GM19455 (cell line): ENCODE measurements around the gene HDAC7.

ENCODE experiments used
- ATAC-seq: cut with Tn5 transposase; IDR thresholded peaks from one replicate; pipeline ENCODE4 v1.9.1; 2021; ENCODE audit not compliant: unreplicated experiment

The HDAC7 gene

DNA sequence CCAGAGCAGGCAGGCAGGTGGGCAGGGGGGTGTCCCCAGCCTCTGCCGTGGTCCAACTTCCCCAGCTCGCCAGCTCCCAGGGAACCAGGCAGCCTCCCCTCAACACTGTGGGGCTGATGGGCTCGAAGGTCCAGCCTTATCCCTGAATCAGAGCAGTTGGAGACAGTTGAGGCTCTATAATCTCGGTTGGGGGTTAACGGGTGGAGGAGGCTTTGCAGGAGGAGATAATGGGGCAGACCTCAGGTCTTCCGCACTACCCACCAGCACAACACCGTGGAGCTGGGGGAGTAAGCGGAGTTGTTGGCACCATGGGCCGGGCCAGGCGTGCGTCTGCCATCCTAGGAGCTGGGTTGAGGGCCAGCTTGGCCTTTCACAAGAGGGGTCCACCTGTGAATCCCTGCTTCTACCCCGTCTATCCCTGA, 13.9 kb upstream of the HDAC7 start:
- ATAC-seq: no peak

DNA sequence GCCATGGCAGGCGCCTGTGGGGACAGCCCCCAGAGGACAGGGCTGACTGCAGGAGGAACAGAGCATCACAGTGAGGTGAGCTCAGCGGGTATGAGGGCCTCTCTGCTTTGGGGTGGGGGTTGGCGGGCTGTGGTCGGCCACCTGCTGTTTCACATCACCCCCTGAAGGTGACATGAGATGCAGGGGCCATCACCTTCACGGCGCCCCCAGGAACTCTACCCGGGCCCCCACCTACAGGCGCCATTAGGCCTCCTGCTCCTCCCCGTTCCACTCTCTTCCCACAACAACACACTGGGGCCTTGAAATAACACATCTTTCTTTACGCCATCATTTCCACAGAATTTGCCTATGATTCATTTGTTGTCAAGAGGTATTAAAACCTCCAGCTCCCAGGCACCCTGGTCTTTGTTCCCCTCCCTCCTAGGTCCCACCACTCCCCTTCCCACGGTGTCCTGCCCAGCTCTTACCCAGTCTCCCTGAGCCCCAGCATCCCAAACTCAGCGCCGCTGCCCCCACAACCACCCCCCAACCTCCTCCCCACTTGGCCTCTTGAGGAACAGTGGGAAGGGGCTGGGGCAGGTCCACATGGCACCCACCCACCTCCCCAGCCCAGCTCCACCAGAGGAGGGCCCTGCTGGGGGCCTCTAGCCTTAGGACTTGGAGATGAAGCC, 12.7 kb upstream of the HDAC7 start:
- no peak for ATAC-seq

DNA sequence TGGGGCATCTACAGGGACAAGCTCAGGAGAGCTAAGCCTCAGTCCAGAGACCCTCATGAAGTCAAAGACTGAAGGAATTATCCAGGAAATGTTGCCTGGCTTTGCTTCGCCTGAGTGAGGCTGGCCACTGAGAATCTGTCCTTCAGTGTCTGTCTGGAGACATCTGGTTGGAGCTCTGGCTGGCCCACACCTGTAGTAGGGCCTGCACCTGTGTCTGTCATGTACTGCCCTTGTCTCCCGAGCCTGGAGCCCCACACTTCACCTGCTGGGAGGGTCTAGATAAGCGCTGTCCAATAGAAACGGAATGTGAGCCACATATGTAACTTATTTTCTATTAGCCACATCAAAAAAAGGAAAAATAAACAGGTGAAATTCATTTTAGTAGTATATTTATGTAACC, 9.9 kb upstream of the HDAC7 start:
- no peak for ATAC-seq

DNA sequence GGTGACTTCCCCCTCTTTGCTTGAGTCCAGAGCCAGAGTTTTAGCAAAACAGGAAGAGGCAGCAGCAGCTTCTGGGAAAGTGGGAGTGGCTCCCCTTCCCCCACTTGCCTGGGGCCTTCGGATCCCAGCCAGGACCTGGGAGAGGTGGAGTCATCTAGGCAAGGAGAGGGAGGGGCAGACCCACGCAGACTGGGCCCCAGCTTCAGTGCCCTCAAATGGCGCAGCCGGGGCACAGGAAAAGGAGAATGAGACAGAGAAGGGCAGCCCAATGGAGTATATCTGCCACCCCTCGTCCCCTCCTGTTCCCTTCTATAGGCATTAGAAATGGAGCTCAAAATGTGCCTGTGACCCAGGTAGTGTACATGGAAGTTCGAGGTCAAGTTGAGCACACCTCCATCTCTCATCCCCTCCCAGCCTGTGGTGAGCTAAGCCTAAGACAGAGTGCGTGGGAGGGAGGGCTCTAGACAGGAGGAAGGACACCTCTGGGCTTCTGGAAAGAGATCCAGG, 9.3 kb upstream of the HDAC7 start:
- no peak for ATAC-seq

DNA sequence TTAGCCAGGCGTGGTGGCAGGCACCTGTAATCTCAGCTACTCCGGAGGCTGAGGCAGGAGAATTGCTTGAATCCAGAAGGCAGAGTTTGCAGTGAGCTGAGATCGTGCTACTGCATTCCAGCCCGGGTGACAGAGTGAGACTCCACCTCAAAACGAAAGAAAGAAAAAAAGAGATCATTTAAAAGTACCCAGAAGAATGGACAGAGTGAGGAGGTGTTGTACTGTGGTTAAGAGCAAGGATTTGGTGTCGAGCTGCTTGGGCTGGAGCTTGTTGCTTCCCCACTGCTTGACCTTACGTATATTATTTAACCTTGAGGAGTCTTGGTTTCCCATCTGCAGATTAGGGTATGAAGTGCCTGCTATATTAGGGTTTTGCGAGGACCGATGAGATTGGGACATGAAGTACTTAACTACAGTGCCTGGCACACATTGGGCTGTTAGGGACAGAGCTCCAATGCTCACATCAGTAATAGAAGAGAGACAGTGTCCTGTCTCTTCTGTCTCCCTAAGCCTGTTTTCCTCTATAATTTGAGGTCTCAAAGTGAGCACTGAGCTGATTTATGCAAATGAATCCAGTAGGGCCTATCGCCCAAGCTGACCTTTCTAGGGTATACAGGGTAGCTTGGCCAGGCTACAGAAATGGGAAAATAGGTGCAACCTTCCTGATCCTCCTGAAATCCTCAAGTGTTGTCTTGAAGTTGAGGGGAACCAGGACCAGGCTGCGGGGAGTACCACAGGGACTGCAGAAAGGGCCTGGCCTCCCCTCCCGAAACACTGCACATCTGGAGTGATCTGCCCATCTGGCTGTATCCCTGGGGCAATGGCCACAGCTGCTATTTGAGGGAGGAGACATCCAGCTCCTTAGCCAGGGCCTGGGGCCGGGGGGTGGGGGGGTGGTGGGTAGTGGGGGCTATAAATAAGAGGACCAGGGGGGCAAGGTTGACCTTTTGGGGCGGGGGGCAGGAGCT, 8.6 kb upstream of the HDAC7 start:
- ATAC-seq: no peak

DNA sequence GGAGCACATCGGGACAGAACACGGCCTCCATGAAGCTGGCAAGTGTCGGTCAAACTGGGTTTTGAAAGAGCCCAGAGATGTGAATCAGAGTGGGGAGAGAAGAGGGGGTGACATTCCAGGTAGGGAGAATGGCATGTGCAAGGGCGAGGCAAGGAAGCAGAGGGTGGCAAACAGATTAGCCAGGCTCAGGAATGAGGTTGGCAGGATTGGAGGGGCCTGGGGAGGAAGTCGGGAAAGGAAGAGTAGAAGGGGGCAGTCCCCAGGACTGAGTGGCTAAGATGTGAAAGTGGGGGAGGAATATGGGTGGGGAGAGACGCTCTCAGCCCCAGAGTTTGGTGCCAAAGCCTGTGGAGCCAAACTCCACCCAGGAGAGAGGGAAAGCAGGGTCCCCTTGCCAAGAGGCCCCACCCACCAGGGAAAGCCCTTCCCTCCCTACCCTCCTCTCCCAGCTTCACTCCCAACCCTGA, 5.5 kb upstream of the HDAC7 start:
- ATAC-seq: no peak

DNA sequence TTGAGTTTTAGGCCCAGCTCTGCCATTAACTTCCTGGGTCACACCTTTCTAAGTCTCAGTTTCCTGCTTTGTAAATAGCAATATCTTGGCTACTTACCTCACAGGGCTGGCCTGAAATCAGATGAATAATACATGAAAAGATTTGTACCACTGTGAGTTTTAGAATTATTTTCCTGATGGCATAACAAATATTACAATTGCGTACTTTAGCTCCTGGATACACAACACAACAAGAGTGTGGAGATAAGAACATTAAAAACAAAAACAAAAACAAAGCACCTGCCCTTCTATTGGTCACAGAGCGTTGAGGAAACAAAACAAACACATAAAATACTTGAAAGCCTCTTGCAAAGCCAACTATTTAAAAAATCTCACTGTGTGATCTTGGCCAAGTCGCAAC, 4.9 kb upstream of the HDAC7 start:
- ATAC-seq: no peak

DNA sequence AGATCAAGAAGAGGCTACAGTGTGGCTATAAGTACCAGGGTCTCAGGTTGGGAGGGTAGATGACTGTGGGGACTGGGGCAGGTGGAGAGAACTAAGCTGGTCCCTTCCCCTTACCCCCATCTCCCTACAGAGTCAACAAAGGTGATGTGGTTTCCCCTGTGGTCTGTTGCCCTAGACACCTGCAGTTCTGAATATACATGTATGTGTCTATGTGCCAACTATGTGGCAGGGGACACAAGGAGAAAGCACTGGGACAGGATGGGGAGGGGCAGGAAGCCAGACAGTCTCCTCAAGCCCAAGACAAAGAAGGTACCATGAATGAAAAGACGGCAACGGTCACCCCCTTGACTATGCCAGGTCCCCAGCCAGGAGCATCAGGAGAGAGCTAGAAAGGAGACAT, 4.5 kb upstream of the HDAC7 start:
- no peak for ATAC-seq

DNA sequence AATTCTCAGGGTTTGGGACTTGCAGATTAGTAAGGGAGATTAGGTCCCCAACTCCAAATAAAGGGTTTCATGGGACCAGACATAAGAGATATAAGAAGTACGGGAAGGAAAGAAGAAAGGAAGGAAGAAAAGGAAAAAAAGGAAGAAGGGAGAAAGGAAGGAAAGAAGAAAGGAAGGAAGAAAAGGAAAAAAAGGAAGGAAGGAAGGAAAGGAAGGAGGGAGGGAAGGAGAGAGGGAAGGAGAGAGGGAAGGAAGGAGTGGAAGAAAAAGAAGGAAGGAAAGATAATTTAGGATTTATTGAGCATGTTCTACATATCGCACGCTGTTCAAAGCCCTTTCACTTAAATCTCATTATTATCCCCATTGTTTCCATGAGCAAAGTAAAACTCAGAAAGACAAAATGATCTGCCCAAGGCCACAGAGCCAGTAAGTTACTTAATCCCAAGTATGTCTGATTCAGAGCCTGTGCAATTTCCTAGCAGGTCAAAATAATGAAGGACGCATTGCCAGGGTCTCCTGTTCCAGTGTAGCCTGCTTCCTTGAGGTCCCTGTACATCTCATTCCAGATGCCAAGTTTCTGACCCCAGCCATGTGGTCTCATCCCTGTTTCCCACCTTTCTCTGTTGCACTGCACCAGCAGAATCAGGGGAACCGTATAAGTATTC, 3.9 kb upstream of the HDAC7 start:
- no peak for ATAC-seq

DNA sequence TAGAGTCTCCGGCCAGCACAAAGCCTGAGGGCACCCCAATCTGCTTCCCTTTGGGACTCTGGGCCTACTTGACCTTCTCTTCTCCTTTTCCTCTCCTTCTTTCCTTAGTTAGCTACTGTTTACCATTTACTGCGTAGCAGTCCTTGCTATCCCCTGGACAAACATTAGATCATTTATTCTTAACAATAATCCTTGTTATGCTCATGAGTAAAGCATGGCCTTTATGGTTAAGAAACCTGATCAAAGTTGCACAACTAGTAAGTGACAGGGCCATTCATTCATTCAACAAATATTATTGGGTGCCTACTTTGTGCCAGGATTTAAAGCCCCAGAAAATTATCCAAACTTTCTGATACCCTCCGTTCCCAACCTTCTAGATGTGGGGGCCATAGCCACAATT, 3.2 kb upstream of the HDAC7 start:
- no peak for ATAC-seq

DNA sequence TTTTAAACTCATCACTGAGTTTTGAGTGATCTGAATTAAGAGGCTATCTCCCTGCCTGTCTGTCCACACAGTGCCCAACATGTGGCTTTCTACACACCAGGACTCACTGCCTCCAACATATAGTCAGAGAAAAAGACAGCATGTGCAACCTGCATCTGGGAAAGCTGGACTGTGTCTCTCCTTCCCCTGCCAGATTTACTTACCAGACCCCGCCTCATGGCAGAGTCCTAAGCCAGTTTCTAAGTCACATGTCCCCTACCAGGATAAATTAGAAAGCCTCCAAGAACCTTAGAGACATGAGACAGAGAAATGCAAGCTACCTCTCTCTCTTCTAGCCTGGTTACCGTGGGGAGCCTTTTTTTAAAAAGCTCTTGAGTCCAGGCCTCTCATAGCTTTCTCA, 2.7 kb upstream of the HDAC7 start:
- ATAC-seq: no peak

DNA sequence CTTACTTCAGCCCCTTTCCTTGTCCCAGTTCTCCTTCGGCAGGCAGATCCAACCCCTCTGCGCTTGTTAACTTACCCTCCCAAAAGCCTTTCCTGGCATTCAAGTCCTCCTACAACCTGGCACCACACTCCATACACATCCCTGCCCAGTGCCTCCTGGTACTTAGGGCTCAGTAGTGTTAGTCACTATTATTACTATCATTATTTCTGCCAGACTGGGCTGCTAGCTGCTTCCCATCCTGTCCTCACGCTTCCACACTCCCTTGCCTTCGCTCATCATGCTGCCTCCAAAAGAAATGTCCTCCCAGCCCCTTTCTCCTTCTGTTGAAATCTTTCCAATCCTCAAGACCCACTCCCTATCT, 1.6 kb upstream of the HDAC7 start:
- ATAC-seq: no peak

DNA sequence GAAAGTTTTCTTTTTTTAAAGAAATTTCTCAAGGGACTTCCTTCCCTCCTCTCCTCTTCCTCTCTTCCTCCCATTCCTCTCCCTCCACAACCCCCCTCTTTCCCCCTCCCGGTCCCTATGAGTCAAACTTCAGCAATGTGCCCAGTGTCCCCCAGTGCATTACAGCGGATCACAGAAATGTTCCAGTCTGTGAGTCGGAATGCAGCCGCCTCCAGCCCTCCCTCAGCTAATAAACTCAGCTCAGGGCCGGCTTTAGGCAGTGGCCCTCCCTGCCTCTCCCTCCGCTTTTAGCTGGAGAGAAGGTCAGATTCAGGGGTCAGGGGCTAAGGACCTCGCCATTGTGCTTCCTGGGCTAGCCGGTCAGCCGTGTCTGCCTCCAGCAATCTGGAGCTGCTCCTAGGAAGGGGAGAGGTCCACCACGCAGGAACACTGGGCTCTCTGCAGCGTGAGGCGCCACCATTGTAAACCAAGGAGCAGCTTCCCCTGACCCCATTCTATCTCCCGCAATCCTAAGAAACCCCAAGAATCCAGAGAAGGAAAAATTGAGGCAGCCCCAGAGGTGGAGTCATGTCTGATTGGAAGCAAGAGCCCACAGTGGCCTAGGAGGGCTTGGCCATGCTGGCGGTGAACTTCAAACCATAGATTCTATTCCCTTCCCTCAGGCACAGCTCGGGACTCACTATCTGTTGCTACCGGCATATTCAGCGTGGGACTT, 1.1 kb upstream of the HDAC7 start:
- ATAC-seq: no peak

DNA sequence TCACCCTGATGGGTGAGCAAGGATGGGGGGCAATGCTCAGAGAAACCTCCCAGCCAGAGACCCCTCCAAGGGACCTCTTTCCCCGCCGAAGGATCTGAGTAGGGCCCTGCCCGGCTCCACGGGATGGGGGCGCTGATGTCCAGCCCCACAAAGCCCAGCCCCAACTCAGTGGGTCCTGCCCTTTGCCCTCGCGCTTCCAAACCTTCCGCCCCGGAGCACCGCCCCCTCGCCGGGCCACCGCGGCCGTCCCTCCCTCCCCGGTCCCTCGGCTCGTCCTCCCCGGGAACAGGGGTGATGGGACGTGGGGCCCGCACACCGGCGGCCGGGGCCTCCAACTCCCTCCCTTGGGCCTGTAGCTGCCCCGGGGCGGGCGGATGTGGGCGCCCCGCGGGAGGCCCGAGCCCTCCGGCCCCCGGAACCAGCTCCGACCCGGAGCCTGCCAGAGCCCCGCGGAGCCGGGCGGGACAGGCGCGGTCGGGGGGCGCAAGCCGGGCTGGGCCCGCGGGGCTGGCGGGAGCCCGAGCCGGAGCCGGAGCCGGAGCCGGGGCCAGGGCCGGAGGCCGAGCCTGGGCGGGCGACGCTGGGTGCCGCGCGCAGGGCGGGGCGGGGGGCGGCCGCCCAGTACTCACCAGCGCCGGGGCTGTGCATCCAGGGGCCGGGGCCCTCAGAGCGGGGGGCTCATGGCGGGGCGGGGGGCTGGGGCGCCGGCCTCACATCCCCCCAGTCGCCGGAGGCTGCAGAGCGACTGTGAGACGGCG, 386 bp downstream of the HDAC7 start:
- peak; percentile 40 for ATAC-seq

DNA sequence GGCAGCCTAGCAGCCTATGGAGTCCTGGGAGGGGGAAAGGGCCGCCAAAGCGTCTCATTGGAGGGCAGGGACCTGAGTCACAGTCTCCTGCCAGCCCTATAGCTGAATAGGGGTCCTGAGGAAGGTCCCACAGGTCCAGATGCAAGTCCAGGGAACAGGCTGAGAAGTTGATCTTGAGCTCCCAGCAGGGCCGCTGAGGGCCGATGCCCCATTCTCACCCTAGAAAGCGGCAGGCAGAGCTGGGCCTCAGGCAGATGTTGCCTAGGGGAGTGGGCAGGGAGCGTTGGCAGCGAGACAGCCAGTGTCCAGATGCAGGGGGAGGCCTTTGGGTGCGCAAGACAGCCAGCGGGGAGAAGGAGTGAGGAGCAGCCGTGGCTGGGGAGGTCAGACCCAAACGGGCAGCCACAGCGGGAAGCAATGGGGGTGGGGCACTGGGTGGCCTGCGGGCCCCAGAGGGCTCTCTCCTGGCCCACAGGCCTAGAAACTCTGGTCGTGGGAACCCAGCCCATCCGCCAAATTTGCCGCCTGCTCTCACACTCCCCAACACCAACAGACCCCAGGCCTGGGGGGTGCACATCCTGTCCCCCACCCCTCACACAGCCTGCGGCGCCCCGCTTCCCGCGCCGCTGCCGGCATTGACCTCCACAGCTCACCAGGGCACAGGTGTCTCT, 1.1 kb downstream of the HDAC7 start:
- peak; percentile 9 for ATAC-seq

DNA sequence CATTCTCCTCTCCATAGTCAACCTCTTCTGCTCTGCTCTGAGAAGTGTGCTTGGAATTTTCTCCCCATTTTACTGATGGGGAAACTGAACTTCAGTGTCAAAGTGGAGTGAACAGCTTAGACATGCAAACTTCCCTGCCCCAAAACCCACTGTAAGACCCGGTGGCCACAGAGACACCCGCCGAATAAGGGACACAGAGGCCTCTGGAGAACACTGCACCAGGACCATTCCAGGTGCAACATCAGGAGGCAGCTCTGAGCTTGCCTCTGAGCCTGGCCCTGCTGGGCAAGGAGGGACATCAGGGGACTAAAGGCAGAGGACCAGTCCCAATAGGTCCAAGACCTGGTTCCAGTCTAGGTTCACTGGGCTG, 1.7 kb downstream of the HDAC7 start:
- ATAC-seq: no peak

DNA sequence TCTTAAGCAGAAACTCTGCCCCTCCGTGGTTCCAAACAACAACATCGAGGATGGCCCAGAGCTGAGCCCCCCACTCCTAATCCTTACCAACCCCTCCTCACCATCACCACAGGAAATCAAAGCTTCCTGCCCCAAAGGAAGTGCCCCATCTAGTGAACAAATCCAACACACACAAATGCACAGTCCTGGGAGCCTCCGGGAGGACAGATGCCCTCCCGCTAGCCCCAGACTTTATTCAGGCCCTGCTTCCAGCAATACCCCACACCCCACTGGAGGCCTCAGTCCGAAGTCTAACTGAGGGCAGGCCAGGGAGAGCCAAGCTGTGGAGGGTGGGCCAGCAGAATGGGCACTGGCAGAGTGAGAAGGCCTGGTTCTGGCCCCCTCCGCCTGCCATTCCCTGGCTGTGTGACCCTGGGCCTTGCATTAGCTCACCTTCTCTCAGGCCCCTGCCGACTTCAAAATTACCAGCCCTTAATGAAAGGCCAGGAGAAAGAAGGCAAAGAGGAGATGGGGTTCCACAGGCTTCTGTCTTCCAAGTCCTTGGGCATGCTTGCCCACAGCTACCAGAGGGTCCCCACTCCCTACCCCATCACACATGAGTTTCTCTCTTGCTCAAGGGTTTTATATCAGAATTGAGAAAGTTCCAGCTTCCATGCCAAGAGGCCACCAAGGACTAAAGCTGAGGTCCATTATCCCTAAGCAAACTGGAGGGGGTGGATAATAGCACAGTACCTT, 2.3 kb downstream of the HDAC7 start:
- no peak for ATAC-seq

DNA sequence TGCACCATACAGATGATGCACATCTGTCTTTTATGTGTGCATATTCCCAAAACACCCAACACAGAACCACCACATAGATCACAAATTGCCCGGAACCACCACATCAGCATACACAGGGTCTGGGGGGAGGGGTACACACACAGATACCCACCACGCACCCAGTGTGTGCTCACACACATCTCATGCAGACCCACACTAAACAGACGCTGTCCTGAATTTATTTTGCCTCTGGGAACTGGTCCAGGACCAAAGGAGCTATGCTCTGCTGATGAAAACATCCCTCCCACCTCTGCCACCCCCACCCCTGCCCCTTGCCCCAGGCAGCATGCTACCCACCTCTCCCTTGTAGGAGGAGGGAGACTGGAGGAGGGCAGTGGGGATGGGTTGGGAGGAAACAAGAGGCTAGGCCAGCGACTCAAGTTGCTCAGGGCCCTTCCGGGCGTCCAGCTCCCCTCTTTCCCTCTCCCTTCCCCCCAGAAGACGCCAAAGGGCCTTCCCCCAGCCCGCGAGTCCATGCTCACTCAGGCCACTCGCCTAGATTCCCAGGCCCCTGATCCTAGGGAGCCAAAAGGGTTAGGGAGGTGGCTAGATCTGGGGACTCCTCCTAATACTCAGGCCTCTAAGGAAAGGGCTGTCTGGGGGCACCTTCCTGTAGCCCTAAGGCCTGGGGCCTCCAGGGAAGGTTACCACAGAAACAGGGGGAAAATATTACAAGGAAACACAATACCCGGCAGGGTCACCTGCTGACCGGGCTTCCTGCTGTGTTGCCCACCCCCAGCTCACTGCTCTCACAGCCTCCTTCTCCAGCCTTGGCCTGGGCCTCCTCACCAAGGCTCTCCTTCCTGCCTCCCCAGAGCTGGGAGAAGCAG, 3.1 kb downstream of the HDAC7 start:
- no peak for ATAC-seq
